K562 (cell line): ENCODE data around the gene BNIPL.
A peak's percentile ranks its signal among the peaks of the same experiment; 100 is the strongest.

Experiments used
- CREM ChIP-seq: IDR thresholded peaks from 2 replicates; pipeline ENCODE4 v1.6.1; 2014; ENCODE audit warnings: antibody characterized with exemption, low read depth
- CSDE1 ChIP-seq, 2 experiments: fragments of 450-650 bp; IDR thresholded peaks; 2 replicates each; pipeline ENCODE4 v1.6.1; 2016; ENCODE audit warnings: mild to moderate bottlenecking in 1 of 2
- CTCF ChIP-seq, 3 experiments: IDR thresholded peaks in 2 of 3; conservative IDR thresholded peaks in 1 of 3; 2 replicates each; pipeline ENCODE4 v1.5.1; 2011 to 2012; ENCODE audit warnings: low read length in 3 of 3, mild to moderate bottlenecking in 3 of 3, control low read depth in 2 of 3, improper control_type of control experiment in 1 of 3, inconsistent platforms in 1 of 3, low read depth in 1 of 3, mixed read lengths in 1 of 3, moderate library complexity in 1 of 3; ENCODE audit not compliant: insufficient read depth in 2 of 3
- E2F6 ChIP-seq, 2 experiments: IDR thresholded peaks; 2 replicates each; pipeline ENCODE4 v1.6.1; 2011; ENCODE audit warnings: borderline replicate concordance in 1 of 2, control low read depth in 1 of 2, low read depth in 1 of 2, low read length in 1 of 2, mild to moderate bottlenecking in 1 of 2, mixed read lengths in 1 of 2, moderate library complexity in 1 of 2; ENCODE audit not compliant: insufficient read depth in 1 of 2, insufficient read length in 1 of 2, poor library complexity in 1 of 2, severe bottlenecking in 1 of 2; ENCODE audit errors: extremely low read depth in 1 of 2
- MAFK ChIP-seq: IDR thresholded peaks from 2 replicates; pipeline ENCODE4 v1.6.1; 2011; ENCODE audit warnings: low read length, improper control_type of control experiment
- RFX5 ChIP-seq: IDR thresholded peaks from 2 replicates; pipeline ENCODE4 v1.6.1; 2011; ENCODE audit warnings: low read depth, mild to moderate bottlenecking, improper control_type of control experiment, low read length
- SMARCB1 ChIP-seq: IDR thresholded peaks from 2 replicates; pipeline ENCODE4 v1.6.1; 2011; ENCODE audit warnings: improper control_type of control experiment, low read depth; ENCODE audit not compliant: insufficient read length
- TBP ChIP-seq: optimal IDR thresholded peaks from 2 replicates; pipeline ENCODE3; 2011; ENCODE audit warnings: low read depth, low read length, improper control_type of control experiment
- U2AF2 ChIP-seq: fragments of 200-400 bp; formaldehyde crosslinking; optimal IDR thresholded peaks from 2 replicates; pipeline ENCODE3; 2017; ENCODE audit warnings: low read depth, mild to moderate bottlenecking, low read length
- ZBTB7A ChIP-seq: IDR thresholded peaks from 2 replicates; pipeline ENCODE4 v1.6.1; 2011; ENCODE audit warnings: low read depth, mild to moderate bottlenecking, low read length, moderate library complexity, borderline replicate concordance; ENCODE audit not compliant: control insufficient read depth
- ZNF224 ChIP-seq: sonication (generic); formaldehyde crosslinking; IDR thresholded peaks from 2 replicates; pipeline ENCODE4 v1.8.0; 2022; ENCODE audit warnings: mild to moderate bottlenecking, missing genetic modification reagents
- TF ChIP-seq, protein P1 (sequence below): fragments of 250-450 bp; sonication (Bioruptor Pico); IDR thresholded peaks from 2 replicates; pipeline ENCODE4 v1.4.0; 2020; ENCODE audit warnings: mild to moderate bottlenecking, moderate library complexity
- TF ChIP-seq, protein P2 (sequence below): sonication (generic); formaldehyde crosslinking; IDR thresholded peaks from 2 replicates; pipeline ENCODE4 v1.5.0; 2020; ENCODE audit warnings: missing genetic modification reagents

DNA sequence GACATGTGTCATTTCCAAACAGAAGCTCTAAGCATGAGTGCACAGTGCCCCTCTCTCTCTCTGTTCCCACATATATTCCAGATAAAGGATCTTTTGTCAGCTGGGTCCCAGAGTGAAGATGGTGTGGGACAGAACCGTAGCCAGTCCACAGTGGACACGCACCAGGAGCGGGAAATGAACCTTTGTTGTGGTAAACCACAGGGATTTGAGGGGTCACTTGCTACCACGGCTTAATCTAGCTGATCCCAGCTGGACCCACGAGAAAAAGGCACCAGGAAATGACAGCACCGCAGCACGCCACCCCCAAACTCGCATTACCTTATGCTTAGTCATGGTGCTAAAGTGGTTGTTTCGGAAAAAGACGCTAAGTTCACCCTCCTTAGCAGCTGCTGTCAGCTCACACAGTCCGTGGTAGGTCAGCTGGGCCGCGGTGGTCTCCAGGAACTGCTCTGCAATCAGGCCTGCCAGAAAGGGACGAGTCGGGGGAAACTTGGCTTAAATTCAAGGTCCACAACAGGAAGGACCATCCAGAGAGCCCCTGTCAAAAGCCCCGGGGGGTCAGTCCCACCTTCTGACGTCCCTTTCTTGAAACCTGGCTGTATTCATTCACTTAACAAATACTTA lies 37.2 kb upstream of the BNIPL start:
- TF ChIP-seq, protein P1, sequence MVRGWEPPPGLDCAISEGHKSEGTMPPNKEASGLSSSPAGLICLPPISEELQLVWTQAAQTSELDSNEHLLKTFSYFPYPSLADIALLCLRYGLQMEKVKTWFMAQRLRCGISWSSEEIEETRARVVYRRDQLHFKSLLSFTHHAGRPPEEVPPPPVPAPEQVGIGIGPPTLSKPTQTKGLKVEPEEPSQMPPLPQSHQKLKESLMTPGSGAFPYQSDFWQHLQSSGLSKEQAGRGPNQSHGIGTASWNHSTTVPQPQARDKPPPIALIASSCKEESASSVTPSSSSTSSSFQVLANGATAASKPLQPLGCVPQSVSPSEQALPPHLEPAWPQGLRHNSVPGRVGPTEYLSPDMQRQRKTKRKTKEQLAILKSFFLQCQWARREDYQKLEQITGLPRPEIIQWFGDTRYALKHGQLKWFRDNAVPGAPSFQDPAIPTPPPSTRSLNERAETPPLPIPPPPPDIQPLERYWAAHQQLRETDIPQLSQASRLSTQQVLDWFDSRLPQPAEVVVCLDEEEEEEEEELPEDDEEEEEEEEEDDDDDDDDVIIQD (CRISPR knock-in tag) = no peak
- TF ChIP-seq CTCF (IDR thresholded peaks at IDR 0.05 in 2 of 3, conservative IDR thresholded peaks at IDR 0.05 in 1 of 3; ENCODE audit: insufficient read depth in 2 of 3, low read depth in 1 of 3, low read length in 3 of 3) (no peak), SMARCB1 (no peak), RFX5 (no peak), U2AF2 (no peak), E2F6 (IDR thresholded peaks at IDR 0.05; ENCODE audit: borderline replicate concordance in 1 of 2, extremely low read depth in 1 of 2, insufficient read depth in 1 of 2, insufficient read length in 1 of 2, low read depth in 1 of 2, low read length in 1 of 2, poor library complexity in 1 of 2, severe bottlenecking in 1 of 2) (peak in 1 of 2 experiments; percentile 48), TBP (no peak), ZBTB7A (peak; percentile 62; the same call in 1 of the 2 replicates), CSDE1 (IDR thresholded peaks at IDR 0.05) (no peak), MAFK (peak; percentile 86), ZNF224 (CRISPR knock-in tag) (no peak), CREM (peak; percentile 73)
- TF ChIP-seq, protein P2, sequence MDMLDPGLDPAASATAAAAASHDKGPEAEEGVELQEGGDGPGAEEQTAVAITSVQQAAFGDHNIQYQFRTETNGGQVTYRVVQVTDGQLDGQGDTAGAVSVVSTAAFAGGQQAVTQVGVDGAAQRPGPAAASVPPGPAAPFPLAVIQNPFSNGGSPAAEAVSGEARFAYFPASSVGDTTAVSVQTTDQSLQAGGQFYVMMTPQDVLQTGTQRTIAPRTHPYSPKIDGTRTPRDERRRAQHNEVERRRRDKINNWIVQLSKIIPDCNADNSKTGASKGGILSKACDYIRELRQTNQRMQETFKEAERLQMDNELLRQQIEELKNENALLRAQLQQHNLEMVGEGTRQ (CRISPR knock-in tag) = no peak
